ENCODE data around the gene EFHD2. TPM values are rescaled to one million over a fixed set of nuclear protein-coding genes. Genes with fewer than 3 reads are reported as not detected.

EFHD2 gene
- total and polyA plus RNA-seq, 2 of the 8 experiments (the other 6 are each of a cell fraction or from before 2014, with no cell fraction given), result 24.4 to 25.1 TPM

DNA sequence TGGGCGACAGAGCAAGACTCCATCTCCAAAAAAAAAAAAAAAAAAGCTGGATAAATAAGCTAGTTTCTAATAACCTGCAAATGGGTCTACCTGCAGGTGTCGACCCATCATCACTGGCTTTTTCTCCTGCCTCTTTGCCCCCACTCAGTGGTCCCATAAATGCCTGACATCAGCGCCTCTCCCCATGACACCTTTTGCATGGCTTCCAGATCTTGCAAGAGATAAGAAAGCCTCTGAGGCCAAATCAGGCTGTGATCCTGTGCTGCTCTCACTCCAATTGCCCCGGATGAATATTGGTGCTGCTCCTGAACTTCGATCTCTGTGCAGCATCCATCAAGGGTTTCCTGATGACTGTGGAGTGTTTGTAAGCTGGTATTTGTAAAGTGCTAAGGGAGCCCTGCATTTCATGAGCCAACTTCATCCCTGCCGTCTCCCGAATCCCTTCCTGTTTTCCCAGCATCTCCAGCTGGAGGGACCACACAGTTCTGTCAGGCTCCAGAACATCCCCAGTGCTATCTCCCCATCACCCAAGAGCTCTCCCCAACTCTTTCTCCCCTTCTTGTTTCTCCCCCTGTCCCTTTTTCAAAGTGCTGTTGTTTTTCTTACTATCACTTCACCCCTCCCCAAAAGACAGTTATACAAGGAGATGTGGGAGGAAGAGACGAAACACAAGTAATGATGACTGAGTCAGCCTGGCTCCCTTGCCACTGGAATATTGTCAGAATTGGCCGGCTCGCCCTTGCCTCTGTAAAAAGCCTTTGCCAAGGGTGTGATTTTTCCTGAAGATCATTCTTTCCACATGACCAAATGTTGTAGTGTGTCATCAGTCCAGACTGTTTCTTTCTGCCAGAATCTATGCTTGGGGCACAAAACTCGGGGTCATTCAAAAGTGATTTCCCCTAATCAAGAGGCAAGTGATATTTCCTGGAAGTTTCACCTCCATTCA, 2.8 kb upstream of the EFHD2 start (continued):
- TF ChIP-seq SP2 (IDR thresholded peaks at IDR 0.05; ENCODE audit: low read length), result no peak

Measured in H1 (cell line).